Globus pallidus (tissue), 1 donor: ENCODE data around the gene PGAP3.

Source experiments
- DNase-seq: peaks from one replicate; pipeline ENCODE4 v3.0.0-alpha.2; 2015; ENCODE audit warnings: low spot score

The PGAP3 gene

GRCh38 chr17:39660397-39661385 is 27.2 kb downstream of the PGAP3 start:
- no peak for DNase-seq

DNA sequence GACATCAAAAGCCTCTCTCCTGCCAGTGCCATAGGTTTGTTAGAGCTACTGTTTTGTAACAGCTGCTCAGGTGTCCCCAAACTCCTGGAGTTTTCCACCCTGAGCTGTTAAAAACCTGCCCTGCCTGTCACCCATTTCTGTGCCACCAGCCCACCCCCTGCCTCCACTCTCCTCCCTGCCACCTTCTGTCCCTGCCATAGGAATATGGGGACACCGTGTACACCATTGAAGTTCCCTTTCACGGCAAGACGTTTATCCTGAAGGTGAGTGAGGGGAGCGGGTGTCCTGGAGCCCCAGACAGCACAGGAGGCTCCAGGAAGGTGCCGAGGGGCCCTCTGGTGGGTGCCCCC is 27.9 kb downstream of the PGAP3 start:
- DNase-seq: no peak

DNA sequence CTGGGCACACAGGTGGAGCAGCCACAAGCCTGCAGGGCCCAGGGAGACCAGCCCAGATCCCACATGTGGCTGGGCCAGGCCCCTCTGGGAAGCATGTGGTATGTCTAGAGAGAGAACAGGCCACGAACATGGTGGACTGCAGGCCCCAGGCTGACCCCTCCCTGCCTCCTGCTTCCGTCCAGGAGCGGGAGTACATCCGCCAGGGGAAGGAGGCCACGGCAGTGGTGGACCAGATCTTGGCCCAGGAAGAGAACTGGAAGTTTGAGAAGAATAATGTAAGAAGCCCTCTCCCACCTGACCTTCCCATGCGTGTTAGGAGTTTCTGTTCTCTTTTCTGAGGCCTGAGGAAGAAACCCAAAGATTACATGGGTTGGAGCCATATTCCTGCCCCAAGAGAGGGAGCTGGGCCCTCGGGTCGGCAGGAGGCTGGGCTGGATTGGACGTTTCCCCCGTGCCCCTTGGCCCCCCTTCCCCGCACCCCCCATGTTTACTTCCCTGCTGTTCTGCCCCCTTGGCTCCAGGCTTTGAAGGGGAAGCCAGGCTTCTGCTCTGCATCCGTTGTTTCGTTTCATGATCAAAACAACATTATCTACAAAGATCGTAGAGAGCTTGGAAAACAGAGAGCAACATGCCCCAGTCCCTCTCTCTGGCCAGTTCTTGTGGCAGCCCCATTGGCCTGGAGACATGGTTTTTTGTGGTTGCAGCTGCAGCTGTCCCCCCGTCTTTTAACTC is 28.4 kb downstream of the PGAP3 start:
- DNase-seq: no peak

DNA sequence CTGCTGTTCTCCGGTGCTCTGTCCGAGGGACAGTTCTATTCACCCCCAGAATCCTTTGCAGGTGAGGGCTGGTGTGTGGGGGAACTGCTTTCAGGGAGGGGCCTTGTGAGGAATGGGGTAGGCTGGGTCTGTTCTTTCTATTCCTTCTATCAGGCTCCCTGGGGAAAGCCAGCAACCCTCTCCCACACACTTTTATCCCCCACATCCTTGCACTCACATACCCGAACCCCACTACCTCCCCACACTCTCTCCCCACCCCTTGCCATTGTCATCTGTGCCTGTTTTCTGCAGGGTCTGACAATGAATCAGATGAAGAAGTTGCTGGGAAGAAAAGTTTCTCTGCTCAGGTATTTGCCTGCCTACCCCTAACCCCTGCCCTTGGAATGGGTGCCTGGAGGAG is 29.1 kb downstream of the PGAP3 start:
- no peak for DNase-seq

DNA sequence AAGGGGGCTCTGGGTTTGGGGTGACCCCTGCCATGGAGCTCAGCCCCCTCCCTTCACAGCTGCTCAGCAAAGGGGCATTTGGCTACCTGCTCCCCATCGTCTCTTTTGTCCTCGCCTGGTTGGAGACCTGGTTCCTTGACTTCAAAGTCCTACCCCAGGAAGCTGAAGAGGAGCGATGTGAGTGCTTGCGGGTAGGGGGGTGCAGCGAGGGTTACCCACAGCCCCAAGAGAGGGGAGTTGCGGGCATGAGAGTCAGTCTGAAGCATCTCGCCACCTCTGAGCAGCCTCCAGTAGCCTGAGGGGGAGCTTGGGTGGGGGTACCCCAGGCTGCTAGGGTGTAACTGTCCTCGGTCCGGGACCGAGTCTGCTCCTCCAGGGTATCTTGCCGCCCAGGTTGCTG is 29.5 kb downstream of the PGAP3 start:
- no peak for DNase-seq

GRCh38 chr17:39655105-39655504 is 32.8 kb downstream of the PGAP3 start:
- no peak for DNase-seq

GRCh38 chr17:39653662-39654331 is 34.1 kb downstream of the PGAP3 start:
- no peak for DNase-seq

- no peak for DNase-seq
Measured at GRCh38 chr17:39653316-39653661, 34.6 kb downstream of the PGAP3 start.

DNA sequence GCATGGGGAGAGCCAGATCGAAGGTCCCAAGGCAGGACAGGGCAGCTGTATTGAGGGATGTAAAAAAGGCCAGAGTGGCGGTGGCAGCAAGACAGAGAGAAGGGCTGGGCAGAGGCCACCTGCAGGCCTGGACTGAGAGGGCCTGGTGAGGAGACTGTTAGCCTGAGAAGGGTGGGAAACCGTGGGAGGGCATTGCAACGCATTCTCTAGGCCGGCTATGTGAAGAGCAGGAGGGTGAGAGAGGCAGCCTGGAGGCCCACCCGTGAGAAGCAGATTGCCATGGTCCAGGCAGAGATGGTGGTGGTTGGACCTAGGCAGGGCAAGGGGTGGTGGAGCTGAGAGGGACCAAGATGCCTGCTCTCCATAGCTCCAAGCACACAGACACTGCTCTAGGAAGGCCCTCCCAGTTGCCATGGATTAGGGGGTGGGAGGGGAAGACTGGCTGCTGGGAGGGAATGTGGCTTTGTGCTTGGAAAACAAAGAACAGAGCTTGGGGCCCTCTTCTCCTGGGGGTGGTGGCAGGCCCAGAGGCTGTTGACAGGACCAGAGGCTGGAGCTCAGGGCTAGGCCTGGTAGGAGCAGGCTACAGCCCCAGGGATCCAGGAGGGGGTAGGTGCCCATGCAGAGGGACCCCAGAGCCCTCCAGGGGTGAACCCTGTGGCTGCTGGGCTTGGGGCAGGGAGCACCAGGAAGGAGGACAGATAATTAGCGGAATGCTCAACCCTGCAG is 35.1 kb downstream of the PGAP3 start:
- peak; percentile 88 for DNase-seq

DNA sequence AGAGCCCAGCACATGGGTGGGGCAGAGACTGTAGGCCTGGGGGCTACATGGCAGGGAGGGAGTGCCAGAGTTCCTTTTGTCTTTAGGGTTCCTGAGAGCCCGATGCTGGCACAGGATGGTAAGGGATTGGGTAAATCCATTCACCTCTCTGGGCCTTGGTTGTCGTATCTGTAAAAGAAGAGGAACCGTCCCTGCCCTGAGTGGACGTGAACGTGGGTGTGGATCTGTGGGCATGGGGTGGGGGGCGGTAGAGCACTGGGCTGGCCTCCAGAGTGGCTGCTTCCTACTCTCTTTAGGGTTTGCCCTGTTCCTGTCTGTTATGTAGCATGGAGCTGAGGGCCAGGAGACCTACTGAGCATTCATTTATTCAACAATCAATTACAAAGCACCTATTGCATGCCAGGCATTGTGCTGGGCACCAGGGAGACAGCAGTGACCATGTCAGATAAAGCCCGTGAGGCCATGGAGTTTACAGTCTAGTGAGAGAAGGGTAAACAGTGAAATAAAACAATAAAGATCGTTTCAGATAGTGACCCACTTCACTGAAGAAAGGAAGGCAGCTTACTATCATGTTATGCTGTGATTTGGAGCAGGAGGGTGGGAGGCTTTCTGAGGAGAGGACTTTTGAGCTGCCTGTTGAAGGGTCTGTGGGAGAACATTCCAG is 35.8 kb downstream of the PGAP3 start:
- DNase-seq: no peak

GRCh38 chr17:39650121-39650579 is 37.7 kb downstream of the PGAP3 start:
- no peak for DNase-seq

DNA sequence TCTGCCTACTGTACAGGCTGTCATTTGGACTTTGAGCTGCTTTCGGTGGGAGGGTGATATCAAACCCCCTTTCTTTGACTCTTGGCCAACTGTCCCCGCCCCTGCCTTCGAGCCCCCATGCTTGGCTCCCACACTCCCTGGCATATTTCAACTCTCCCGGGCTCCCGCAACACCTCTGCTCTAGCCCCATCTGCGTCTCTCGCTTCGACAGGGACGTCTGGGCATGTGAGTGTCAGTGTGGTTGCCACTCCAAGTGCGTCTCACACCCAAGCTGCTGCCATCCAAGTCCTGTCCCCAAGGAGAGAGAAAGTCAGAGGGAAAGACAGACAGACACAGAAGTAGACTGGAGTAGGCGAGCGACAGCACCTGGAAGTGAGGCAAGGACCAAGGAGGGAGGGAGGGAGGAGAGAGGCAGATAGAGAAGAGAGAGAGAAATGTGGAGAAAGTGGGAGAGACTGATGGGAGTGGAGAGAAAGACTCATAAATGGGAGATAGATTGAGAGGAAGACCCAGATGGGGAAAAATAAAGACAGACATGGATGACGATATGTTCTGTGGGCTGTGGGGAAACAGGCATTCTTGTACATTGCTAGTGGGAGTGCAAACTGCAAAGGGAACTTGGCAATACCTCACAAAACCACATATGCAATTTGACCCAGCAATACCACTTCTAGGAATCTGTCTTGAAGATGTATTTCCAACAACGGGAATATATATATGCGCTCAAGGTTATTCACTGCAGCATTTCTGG is 39.1 kb downstream of the PGAP3 start:
- DNase-seq: no peak

- no peak for DNase-seq
Measured at GRCh38 chr17:39647256-39647655, 40.6 kb downstream of the PGAP3 start.

GRCh38 chr17:39643271-39643670 is 44.6 kb downstream of the PGAP3 start:
- no peak for DNase-seq

- DNase-seq: no peak
Measured at GRCh38 chr17:39642291-39643074, 45.4 kb downstream of the PGAP3 start.

DNA sequence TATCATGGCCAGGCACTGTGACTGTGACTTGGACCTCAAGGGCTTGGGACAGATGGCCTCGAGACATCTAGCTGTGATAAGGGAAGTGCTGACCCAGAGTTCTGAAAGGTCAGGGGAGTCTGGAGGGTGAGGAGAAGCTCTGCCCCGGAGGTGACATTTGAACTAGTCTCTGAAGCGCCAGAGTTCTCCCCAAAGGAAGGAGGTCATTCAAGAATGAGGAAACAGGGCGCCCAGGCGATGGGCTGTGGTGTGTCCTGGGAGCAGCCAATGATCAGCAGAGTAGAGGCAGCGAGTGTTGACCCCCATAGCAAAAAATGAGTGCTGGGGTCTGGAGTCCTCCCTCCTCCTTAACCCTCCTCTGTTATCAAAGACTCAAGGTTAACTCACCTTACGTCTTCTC is 46.0 kb downstream of the PGAP3 start:
- no peak for DNase-seq

GRCh38 chr17:39641097-39641496 is 46.8 kb downstream of the PGAP3 start:
- no peak for DNase-seq

GRCh38 chr17:39640591-39641031 is 47.2 kb downstream of the PGAP3 start:
- no peak for DNase-seq

DNA sequence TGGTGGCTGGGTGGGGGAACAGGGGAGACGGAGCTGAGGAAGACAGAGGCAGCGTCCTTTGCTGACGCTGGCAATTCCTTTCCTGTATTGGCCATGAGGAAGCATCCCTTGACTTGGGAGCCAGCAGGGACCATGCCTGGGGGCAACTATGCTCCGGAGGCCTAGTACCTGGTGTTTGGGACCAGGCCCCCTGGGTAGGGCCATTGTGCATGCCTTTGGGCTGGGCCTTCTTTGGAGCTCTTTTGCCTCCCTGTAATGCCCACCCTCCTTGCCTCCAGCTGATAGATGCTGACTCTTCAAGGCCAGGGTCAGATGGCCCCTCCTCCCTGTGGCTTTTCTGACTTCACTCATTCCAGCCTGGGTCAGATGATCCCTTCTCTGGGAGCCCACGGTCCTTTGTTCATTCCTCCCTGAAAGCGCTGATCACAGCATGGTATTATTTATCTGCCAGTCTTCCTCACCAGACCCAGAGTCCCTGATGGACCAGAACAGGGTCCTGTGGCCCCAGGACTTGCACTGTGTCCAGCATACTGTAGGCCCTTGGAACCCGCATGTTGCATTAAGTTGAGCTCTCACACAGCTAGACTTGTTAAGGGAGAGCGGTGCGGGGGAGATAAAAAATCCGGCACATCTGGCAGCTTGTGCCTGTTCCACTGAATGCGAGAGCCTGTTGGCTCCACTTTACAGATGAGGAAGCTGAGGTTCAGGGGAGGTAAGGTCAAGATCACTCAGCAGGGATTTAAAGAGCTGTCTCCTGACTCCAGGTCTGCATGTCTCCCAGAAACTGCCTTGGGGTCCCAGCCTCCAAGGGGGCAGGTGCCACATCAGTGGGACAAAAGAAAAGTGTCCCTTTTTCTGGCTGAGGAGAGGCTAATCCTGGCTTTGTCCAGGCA is 48.0 kb downstream of the PGAP3 start:
- no peak for DNase-seq
